NT2/D1 (cell line): ENCODE results near the gene YWHAE.

Experiments
- DNase-seq: peaks from one replicate; pipeline ENCODE4 v3.0.0-alpha.2; 2011; ENCODE audit warnings: low read depth, low spot score
- H3K27me3 ChIP-seq: 2 replicates; pipeline ENCODE4 v1.6.0; 2011; ENCODE audit warnings: mild to moderate bottlenecking; ENCODE audit not compliant: insufficient read length, insufficient read depth
- H3K36me3 ChIP-seq: 2 replicates; pipeline ENCODE4 v1.6.1; 2011; ENCODE audit warnings: mild to moderate bottlenecking, low read length, mixed read lengths; ENCODE audit not compliant: insufficient read depth, insufficient read length
- H3K4me1 ChIP-seq: 2 replicates; pipeline ENCODE4 v1.5.1; 2011; ENCODE audit not compliant: insufficient read depth, insufficient read length
- H3K4me3 ChIP-seq: 2 replicates; pipeline ENCODE4 v1.5.1; 2011; ENCODE audit warnings: low read depth; ENCODE audit not compliant: insufficient read length
- H3K9ac ChIP-seq: 2 replicates; pipeline ENCODE4 v1.6.0; 2011; ENCODE audit warnings: low read depth; ENCODE audit not compliant: insufficient read length
- H3K9me3 ChIP-seq: 2 replicates; pipeline ENCODE4 v1.5.1; 2011; ENCODE audit warnings: mild to moderate bottlenecking, low read length; ENCODE audit not compliant: insufficient read depth
- SUZ12 ChIP-seq: IDR thresholded peaks from 2 replicates; pipeline ENCODE4 v1.6.1; 2011; ENCODE audit not compliant: insufficient read length, insufficient read depth; ENCODE audit errors: extremely low read depth
- YY1 ChIP-seq: IDR thresholded peaks from 2 replicates; pipeline ENCODE4 v1.6.1; 2011; ENCODE audit not compliant: insufficient read length, insufficient read depth
- ZNF274 ChIP-seq: IDR thresholded peaks from 2 replicates; pipeline ENCODE4 v1.6.1; 2011; ENCODE audit warnings: mild to moderate bottlenecking, low read depth, low read length

The YWHAE gene

DNA sequence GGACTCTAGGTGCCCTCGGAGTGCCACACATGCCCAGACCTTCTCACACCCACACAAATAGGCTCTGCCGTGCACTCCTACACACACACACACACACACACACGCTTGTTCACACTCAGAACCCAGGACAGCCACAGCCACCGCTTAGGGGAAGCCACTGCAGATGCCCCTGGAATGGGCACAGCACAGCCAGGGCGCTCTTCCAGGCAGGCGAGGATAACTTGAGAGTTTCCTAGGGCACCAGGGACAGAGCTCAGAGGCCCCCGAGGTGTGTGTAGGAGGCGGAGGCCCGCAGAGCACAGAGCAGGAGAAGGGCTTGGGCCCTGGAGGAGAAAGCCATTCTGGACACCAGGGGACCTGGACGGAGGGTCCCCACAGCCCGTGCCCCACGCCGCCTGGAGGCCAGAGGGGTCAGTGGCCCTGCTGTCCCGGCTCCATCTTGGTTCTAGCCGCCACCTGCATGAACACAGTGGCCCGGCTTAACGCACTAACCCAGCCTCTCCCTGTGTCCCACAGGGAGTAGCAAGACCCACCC, 99.6 kb downstream of the YWHAE start:
- Histone ChIP-seq H3K4me3 (no peak overlapping the region), H3K27me3 (peaks cover 19% of the 10 kb centered on the region), H3K9ac (no peak overlapping the region), H3K36me3 (no peaks in the 10 kb centered on the region), H3K9me3 (no peaks in the 10 kb centered on the region), H3K4me1 (peaks cover 16% of the 10 kb centered on the region)
- TF ChIP-seq ZNF274 (no peak), SUZ12 (no peak), YY1 (no peak)
- DNase-seq, result no peak

DNA sequence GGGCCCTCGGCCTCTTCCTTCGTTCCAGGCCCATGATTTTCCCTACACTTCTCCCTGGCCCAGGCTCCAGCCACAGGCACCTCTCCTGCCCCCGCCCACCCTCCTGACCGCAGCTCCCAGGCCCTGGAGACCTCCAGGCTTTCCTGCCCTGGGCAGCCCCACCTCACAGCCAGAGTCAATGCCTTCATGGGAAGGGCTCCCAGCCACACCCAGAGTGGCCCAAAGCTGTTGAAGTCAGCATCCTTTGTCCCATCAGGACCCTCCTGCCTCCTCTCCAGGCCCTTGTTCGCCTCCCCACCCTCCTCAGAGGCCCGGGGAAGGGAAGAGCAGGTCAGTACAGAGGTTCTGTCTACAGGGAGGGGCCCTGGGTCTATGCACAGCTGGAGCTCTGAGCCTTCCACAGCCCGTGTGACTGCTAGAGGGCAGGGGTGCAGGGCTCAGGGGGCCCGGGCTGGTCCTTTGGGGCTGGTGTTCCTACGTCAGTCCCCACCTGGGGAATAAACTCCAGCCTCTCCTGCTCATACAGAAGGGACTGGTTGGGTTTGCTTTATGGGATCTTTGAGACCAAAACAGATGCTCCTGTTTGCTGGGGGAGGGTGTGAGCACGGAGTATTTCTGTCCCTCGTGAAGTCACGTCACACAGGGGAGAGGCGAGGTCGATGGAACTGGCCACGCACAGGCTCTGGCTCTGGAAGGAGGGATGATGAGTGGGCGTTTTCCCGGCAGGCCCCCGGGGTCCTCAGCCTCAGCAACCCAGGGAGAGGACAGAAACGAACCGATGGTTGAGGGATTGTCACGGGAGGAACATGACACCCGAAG, 100.3 kb downstream of the YWHAE start:
- Histone ChIP-seq H3K4me3 (no peak overlapping the region), H3K9me3 (no peaks in the 10 kb centered on the region), H3K9ac (no peak overlapping the region), H3K4me1 (peaks cover 18% of the 10 kb centered on the region), H3K36me3 (no peaks in the 10 kb centered on the region), H3K27me3 (peaks cover 19% of the 10 kb centered on the region)
- TF ChIP-seq YY1 (no peak), ZNF274 (no peak), SUZ12 (no peak)
- no peak for DNase-seq

DNA sequence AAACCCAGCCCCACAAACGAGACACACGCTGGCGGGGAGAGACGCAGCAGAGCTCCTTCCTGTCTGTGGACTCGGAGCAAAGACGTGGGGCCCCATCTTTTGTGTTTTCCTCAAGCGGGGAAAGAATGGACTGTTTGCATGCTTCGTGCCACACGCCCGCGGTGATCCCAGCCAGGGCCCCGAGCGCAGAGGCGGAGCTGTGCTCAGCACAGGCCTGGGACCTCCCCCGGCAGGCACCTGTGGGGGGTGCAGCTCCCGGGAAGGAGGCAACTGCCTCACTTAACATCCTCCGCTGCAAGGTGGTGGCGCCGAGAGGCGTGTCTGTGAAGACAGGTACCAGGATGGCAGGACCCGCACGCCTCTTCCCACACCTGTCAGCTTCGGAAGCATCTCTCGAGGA, 101.4 kb downstream of the YWHAE start:
- TF ChIP-seq ZNF274, result no peak
- no peak for TF ChIP-seq SUZ12
- TF ChIP-seq YY1, result no peak
- Histone ChIP-seq H3K4me1 (peaks cover 18% of the 10 kb centered on the region), H3K9ac (peak overlapping the region; percentile 10), H3K27me3 (peaks cover 19% of the 10 kb centered on the region), H3K9me3 (no peaks in the 10 kb centered on the region), H3K36me3 (no peaks in the 10 kb centered on the region), H3K4me3 (no peak overlapping the region)
- DNase-seq, result no peak
